MCF 10A (cell line): ENCODE results near the gene NTRK2. TPM values are rescaled to one million over a fixed set of nuclear protein-coding genes. Genes with fewer than 3 reads are reported as not detected.

Source experiments
- BruUV-seq: library from RNA; stranded (reverse); fragments of 400-500 nt; replicated peaks from 2 replicates; lab custom pipeline; 2021; lab: Mats Ljungman, UMichigan
- CTCF ChIA-PET: fragments of 300-600 bp; sonication (Branson Sonifier 250); formaldehyde crosslinking; extraction: SDS; loops from one replicate; lab custom pipeline; 2021; ENCODE audit warnings: antibody characterized with exemption, inconsistent platforms; lab: Yijun Ruan, JAX
- POLR2A ChIA-PET: fragments of 300-600, 350-650 bp; sonication (Branson Sonifier 250); formaldehyde crosslinking; extraction: SDS; loops from one replicate; lab custom pipeline; 2020; ENCODE audit warnings: antibody characterized with exemption, inconsistent platforms; lab: Yijun Ruan, JAX
- DNase-seq: peaks from one replicate; pipeline ENCODE4 v3.0.0-alpha.2; 2018; ENCODE audit not compliant: unreplicated experiment
- H3K27ac Mint-ChIP-seq: one replicate; pipeline ENCODE4 v1.8.0; 2022; ENCODE audit warnings: mild to moderate bottlenecking, low read depth, mixed read lengths; ENCODE audit not compliant: unreplicated experiment
- H3K27me3 Mint-ChIP-seq: one replicate; pipeline ENCODE4 v1.8.0; 2022; ENCODE audit warnings: mixed read lengths; ENCODE audit not compliant: insufficient read depth, unreplicated experiment
- H3K36me3 Mint-ChIP-seq: one replicate; pipeline ENCODE4 v1.8.0; 2022; ENCODE audit warnings: mild to moderate bottlenecking, moderate library complexity, mixed read lengths; ENCODE audit not compliant: insufficient read depth, unreplicated experiment
- H3K4me1 Mint-ChIP-seq: one replicate; pipeline ENCODE4 v1.8.0; 2022; ENCODE audit warnings: mixed read lengths; ENCODE audit not compliant: insufficient read depth, unreplicated experiment
- H3K4me3 Mint-ChIP-seq: one replicate; pipeline ENCODE4 v1.8.0; 2022; ENCODE audit warnings: mild to moderate bottlenecking, moderate library complexity, mixed read lengths; ENCODE audit not compliant: unreplicated experiment
- H3K9me3 Mint-ChIP-seq: one replicate; pipeline ENCODE4 v1.8.0; 2022; ENCODE audit warnings: mixed read lengths; ENCODE audit not compliant: unreplicated experiment
- CTCF ChIP-seq: fragments of 200-600 bp; IDR thresholded peaks from one replicate; pipeline ENCODE4 v1.8.0; 2022; ENCODE audit warnings: antibody characterized with exemption, mild to moderate bottlenecking; ENCODE audit not compliant: unreplicated experiment
- intact Hi-C: fragments of 100-400 bp; cut with micrococcal nuclease; formaldehyde crosslinking; loops from 2 replicates; pipeline ENCODE4 v1.14.1; 2022
- total RNA-seq: library from RNA; stranded (reverse); gene quantifications from 2 replicates; pipeline ENCODE4 v1.2.3, GENCODE V29; 2022

NTRK2 gene
- total RNA-seq, 1 experiment from 2014 or later = not detected

DNA sequence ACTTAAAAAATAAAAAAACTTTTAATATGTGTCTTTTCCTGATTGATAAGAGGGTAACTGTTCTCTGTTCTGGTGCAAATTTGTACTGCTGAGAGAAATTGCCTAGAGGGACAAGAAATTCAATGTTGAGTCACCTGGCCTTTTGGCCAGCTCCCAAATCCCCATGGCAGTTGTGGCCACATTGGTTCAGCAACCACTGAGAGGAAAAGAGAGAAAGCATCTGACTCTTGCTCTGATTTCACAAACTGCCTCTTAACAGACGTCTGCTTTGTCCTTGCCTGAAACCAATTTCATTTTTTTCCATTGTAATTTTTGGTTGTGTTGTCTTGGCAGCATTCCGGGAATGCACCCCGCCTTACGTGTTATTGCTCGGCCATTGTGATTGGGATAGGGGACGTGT lies 42.4 kb downstream of the NTRK2 start:
- no peak for TF ChIP-seq CTCF
- intact Hi-C loops = loop anchor here (5.0 kb wide), 1 partner anchor 545 kb away; no protein-coding TSS in a partner anchor
- DNase-seq = peak; percentile 96

GRCh38 chr9:84716217-84716616 lies 46.7 kb downstream of the NTRK2 start:
- intact Hi-C loops = no loop called here
- Mint-ChIP-seq H3K4me1 (peaks cover 21% of the 10 kb centered on the region), H3K9me3 (no peaks in the 10 kb centered on the region), H3K27me3 (no peaks in the 10 kb centered on the region), H3K36me3 (no peaks in the 10 kb centered on the region), H3K4me3 (no peak overlapping the region), H3K27ac (no peak overlapping the region)
- CTCF ChIA-PET = interaction anchor here (0.7 to 1.3 kb wide), 2 partner anchors 60 to 218 kb away, joined by 3 read pairs; no protein-coding TSS in a partner anchor
- no peak for TF ChIP-seq CTCF
- DNase-seq = no peak
- POLR2A ChIA-PET = interaction anchor here (0.9 kb wide), 1 partner anchor 230 kb away, joined by 3 read pairs; no protein-coding TSS in a partner anchor
- BruUV-seq = no TSS peak

More for the DNA sequence above, 42.4 kb downstream of the NTRK2 start:
- peak overlapping the region; percentile 64 for H3K4me3 Mint-ChIP-seq
- POLR2A ChIA-PET = interaction anchor here (0.9 to 1.4 kb wide), 5 partner anchors 9 to 236 kb away, joined by 3 to 9 read pairs (median 3); no protein-coding TSS in a partner anchor
- no TSS peak for BruUV-seq
- H3K4me1 Mint-ChIP-seq = peaks cover 32% of the 10 kb centered on the region
- H3K9me3 Mint-ChIP-seq = no peaks in the 10 kb centered on the region
- no peaks in the 10 kb centered on the region for H3K36me3 Mint-ChIP-seq
- H3K27me3 Mint-ChIP-seq = no peaks in the 10 kb centered on the region
- CTCF ChIA-PET = interaction anchor here (0.6 to 1.5 kb wide), 4 partner anchors 12 to 551 kb away, joined by 3 to 7 read pairs (median 3); no protein-coding TSS in a partner anchor
- H3K27ac Mint-ChIP-seq = peak overlapping the region; percentile 96

GRCh38 chr9:84718476-84718875 lies 48.9 kb downstream of the NTRK2 start:
- Mint-ChIP-seq H3K36me3 (no peaks in the 10 kb centered on the region), H3K9me3 (no peaks in the 10 kb centered on the region), H3K4me3 (no peak overlapping the region), H3K27ac (no peak overlapping the region), H3K27me3 (no peaks in the 10 kb centered on the region), H3K4me1 (peaks cover 4% of the 10 kb centered on the region)
- no peak for DNase-seq
- no TSS peak for BruUV-seq
- TF ChIP-seq CTCF = no peak
- intact Hi-C loops = no loop called here
- ChIA-PET POLR2A (interaction anchor here (0.6 kb wide), 1 partner anchor 356 kb away, joined by 3 read pairs; no protein-coding TSS in a partner anchor), CTCF (interaction anchor here (0.5 to 1.2 kb wide), 2 partner anchors 18 to 241 kb away, joined by 3 to 4 read pairs; no protein-coding TSS in a partner anchor)

GRCh38 chr9:84722388-84722989 lies 53.0 kb downstream of the NTRK2 start:
- intact Hi-C loops = no loop called here
- DNase-seq = no peak
- no peaks in the 10 kb centered on the region for H3K36me3 Mint-ChIP-seq
- H3K27me3 Mint-ChIP-seq = no peaks in the 10 kb centered on the region
- H3K9me3 Mint-ChIP-seq = no peaks in the 10 kb centered on the region
- TF ChIP-seq CTCF = no peak
- no peak overlapping the region for H3K27ac Mint-ChIP-seq
- no peak overlapping the region for H3K4me3 Mint-ChIP-seq
- ChIA-PET CTCF (no interaction called here), POLR2A (no interaction called here)
- no peaks in the 10 kb centered on the region for H3K4me1 Mint-ChIP-seq
- BruUV-seq = no TSS peak
